Hematopoietic multipotent progenitor cell (in vitro differentiated cells): ENCODE measurements around the gene EIF1. TPM values are rescaled to one million over a fixed set of nuclear protein-coding genes. Genes with fewer than 3 reads are reported as not detected.
"Not testable (repeated sequence)": the region's sequence is repeated elsewhere in the genome, so short reads cannot be mapped to it uniquely, and the experiment has no call there.

Experiments
- DNase-seq, 3 donors: peaks; one replicate each; pipeline ENCODE4 v3.0.0-alpha.2; 2011 to 2015; ENCODE audit warnings: low read depth in 2 of 3, low spot score in 2 of 3
- total RNA-seq: library from RNA; depleted of rRNA; stranded (reverse); fragments of >200 nt; gene quantifications from one replicate; pipeline ENCODE4 v1.2.3, GENCODE V29; 2012

The EIF1 gene
- total RNA-seq, 1 donor: 201 TPM

DNA sequence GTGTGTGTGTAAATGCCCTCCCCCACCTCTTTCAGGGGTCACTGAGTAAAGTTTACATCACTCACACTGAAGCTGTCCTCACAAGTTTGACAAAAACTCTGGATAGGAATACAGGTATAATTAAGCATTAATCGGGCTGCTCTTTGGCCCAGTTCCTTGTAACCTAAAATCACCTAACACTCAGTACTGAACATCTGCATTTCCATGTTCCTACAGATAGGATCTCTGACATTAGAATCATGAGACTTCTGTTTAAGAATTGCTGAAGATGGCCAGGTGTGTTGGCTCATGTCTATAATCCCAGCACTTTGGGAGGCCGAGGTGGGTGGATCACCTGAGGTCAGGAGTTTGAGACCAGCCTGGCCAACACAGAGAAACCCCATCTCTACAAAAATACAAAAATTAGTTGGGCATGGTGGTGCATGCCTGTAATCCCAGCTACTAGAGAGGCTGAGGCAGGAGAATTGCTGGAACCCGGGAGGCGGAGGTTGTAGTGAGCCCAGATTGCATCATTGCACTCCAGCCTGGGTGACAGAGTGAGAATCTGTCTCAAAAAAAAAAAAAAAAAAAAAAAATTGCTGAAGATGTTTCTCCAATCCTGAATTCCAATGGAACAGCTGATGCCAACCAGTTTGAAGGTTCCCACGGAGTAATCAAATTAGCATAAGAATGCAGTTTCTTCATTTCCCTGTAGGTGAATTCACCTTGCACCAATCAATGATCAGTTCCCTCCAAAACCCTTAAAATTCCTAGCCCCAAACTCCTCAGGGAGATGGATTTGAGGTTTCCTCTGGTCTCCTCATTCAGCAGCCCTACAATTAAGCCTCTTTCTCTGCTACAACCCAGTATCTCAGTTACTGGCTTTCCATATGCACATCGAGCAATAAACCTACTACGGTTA, 13.3 kb upstream of the EIF1 start:
- DNase-seq: not testable (repeated sequence)

DNA sequence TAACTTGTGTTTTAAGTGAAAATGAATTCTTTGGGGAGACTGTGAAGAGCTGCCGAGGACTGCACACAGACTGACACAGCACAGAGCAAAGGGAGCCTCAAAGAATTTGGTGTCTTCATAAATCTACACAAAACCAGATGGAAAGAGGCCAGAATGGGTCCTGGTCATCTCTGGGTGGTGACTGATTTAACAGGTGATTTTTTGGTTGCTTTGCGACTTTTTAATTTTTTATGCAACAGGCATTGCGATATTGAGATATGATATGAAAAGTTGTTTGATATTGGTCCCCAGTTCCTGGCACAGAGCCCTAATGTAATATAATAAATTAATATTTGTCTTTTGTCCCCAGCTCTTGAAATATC, 12.6 kb upstream of the EIF1 start:
- DNase-seq: no peak

DNA sequence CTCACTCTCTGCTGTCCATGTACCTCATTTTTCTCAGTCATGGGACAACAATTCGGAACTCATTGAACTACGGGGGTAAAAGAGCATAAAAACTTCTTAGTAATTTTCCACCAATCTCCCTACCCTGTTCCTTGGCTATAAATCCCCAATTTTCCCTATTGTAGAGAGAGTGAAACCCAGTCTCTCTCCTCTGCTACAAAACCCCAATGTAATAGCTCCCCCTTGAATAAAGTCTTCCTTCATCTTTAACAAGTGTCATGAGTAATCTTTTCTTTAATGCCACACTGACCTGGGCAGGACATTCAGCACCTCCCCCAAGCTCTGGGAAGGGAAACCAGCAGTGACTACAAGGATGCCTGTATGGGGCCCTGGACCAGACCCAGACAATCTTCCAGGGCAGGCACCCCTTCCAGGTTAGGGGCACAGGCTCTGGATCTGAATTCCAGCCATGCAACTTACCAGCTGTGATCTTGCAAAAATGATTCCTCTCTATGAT, 10.2 kb upstream of the EIF1 start:
- peak in 1 of 3 donors; percentile 32 for DNase-seq

DNA sequence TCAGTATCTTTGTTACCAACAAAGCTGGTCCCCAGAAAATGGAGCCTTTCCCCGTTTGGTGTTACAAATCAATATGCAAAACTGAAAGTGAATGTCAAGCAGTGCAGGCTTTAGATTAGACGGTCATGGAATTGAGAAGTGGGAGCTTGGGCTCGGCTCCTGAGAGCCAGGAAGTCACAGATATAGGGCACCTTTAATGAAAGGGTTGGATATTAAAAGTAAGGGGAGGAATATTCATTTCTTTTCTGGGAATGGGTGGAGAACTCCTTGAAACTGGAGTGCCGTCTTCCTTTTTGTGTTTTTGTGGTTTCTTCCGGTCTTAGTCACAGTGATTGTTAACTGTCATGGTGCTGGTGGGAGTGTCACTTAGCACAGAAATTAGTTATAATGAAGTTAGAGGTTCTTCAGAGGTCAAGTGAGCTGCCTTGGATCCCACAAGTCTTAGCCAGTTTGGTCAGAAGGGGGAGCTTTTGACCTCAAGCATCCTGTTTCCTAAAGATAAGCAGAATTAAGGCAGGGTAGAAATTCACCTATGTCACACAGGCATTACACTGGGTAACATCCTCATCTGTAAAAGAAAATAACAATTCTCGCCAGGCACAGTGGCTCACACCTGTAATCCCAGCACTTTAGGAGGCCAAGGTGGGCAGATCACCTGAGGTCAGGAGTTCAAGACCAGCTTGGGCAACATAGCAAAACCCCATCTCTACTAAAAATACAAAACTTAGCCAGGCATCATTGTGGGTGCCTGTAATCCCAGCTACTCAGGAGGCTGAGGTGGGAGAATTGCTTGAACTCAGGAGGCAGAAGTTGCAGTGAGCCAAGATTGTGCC, 9.6 kb upstream of the EIF1 start:
- peak in 2 of 3 donors; percentile 91 to 96 for DNase-seq

DNA sequence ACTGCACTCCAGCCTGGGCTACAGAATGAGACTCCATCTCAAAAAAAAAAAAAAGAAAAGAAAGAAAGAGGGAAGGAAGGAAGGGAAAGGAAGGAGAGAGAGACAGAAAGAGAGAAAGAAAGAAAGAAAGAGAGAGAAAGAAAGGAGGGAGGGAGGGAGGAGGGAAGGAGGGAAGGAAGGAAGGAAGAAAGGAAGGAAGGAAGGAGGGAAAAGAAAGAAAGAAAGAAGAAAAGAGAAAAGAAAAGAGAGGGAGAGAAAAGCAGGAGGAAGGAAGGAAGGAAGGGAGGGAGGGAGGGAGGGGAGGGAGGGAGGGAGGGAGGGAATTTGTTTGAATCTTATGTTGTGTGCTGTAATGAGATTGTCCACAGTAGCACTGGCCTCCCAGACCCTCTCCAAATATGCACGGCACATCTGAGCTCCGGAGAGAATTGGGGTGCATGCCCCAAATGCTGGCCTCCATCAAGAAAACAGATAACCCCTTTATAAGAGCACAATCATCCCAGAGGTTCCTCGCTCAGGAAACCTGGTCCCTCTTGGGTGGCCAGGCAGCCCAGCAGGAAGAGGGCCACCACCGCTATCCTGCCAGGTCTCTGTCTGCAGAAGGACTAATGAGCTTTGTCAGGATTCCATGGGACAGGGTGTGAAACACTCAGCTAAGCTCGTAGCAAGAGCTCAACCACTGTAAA, 8.8 kb upstream of the EIF1 start:
- no peak for DNase-seq

DNA sequence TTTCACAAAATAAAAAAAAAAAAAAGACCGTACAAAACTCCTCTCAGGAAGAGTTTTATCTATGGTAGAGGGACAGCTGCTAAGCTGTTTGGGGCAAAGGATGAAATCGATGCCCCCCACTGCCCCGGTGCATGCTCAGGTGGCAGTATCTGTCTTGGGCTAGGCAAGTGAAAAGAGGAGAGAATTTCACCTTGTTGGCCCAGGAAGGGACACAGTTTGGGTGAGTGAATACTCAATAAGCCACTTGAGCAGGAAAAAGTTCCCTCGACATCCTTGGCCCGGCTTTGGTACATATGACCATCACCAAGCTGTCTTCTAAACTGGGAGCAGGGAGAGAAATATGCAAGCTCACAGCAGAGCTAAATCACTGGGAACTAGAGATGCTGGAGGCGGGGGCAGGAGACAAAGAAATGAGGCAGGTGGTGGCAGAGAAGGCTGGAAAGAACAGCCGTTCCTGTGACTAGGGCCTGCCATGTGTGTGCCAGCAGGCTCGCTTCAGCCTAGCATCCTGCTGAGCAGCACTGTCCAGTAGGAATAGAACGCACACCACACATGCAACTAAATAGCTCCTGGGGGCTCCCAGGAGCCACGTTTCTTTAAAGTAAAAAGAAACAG, 8.2 kb upstream of the EIF1 start:
- DNase-seq: no peak

DNA sequence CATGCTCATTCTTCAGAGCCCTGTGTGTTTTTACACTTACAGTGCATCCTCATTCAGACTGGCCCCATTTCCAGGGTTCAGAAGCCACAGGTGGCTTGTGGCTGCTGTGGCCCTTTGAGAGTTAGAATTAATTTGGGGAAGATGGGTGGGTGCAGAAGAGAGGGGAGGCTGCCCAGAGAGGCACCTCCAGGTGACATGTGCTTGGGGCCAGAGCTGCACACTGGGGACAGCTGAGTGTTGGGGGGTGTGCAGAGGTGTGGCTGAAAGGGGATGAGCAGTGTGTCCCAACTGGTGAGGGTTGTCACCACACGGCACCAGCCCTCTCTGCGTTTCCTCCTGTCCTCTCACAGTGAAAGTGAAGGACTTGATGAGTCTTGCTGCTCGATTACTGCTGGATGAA, 6.9 kb upstream of the EIF1 start:
- DNase-seq: no peak

DNA sequence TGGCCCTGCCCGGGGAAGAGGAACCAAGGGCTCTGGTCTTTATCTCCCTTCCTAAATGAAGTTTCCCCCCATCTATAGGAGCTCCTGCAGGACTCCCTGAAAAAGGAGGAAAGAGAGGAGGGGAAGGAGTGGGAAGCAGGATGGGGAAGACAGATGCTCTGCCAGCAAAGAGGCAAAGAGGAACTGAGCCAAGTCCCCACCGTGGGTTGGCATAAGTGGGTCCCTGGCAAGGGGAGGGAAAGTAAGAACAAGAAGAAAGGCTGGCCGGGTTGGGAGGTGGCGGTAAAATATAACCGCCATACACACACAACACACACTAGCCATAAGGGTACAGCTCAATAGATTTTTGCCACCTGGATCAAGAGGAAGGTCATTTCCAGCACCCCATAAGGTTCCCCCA, 6.1 kb upstream of the EIF1 start:
- DNase-seq: peak in 1 of 3 donors; percentile 26

DNA sequence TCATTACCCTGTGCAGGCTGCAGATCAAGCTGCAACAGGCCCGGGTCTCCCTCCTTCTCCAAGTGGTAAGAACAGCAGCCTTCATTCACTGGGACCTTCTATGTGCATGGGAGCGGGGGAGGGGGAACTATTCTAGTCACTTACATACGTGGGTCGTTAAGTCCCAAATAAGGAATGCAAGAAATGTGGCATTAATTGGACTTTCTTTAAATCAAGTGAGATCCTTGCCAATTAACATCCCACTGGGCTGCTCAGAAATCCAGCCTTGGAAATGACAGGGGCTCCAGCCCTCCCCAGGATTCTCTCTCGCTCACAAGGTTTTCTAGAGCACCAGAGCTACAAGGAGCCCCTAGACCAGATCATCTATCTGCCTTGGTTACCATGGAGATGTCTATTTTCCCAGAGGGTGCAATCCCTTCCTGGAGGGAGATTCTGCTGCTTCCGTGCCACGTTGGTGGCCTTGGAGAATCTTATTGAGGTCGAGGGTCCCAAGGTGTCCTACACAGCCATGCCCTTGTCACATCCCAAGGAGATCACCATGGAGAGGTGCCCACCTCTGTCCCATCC, 5.2 kb upstream of the EIF1 start:
- no peak for DNase-seq

DNA sequence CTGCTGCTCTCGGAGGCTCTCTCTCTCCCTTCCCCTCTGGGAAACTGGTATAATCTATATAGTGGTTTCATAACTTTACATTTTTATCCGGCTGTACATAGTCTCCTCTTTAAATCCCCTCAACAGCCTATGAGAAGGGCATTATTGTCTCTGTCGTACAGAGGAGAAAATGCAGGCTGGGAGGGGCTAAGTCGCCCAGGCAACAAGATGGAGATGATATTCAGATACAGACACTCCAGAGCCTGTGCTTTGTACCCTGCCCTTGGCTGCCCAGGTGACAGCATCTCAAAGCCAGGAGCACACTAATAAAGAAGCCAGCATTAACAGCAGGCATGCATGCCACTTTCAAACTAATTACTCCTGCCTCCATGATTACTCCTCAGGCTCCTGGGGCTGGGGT, 4.7 kb upstream of the EIF1 start:
- no peak for DNase-seq

DNA sequence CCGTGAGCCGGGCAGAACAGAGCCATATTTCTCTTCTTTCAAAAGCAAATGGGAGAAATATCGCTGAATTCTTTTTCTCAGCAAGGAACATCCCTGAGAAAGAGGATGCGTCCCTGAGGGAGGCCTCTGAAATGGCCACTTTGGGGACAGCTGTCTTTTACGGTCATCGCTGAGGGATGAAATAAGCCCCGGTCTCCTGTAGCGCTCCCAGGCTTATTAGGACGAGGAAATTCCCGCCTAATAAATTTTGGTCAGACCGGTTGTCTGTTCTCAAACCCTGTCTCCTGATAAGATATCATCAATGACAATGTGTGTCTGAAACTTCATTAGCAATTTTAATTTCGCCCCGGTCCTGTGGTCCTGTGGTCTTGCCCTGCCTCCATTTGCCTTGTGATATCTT, 2.9 kb upstream of the EIF1 start:
- not testable (repeated sequence) for DNase-seq

DNA sequence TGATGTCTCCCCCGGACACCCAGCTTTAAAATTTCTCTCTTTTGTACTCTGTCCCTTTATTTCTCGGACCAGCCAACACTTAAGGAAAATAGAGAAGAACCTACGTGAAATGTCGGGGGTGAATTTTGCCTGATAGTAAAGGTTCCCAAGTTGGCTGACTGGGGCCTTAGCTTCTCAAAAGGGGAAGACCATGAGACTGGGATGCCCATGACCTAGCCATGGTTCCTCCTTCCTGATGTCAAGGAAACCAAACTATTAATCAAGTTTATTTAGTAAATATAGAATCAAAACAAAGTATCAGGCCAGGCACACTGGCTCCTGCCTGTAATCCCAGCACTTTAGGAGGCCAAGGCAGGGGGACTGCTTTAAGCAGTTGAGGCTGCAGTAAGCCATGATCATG, 2.4 kb upstream of the EIF1 start:
- no peak for DNase-seq

DNA sequence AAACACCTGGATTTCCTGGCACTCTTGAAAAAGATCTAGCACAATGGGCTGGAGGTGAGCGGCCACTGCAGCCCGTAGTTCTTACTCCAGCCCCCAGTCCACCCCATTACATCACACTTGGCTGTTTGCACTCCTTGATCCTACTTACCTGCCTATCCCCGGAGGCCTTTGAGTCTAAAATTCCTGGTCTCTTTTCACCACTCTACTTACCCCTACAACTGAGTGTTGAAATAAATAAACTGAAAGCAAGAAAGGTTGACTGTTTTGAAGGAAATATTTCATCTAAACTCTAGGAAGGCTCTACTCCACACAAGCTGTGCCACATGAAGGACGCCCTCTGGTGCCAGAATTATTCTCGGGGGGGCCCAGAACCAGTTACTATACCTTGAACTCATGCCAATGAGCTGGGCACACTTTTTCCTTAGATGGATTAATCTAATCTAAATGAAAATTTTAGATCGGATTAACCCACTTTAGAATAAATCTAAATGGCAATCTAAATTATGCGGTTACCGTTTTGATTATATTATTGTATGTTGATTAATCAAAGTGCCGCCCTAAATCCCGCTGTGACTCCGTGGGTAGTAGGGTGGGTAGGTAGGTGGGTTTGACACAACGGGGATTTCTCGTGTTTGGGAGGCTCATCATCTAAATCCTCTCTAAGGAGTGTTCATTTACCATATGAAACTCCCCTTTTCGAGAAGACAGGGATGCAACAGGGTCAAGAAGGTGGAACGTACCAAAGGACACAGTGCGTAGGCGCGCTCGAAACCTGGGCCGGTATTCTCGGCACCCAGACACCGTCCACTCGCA, 651 bp upstream of the EIF1 start:
- DNase-seq: peak in 2 of 3 donors; percentile 78 to 80

DNA sequence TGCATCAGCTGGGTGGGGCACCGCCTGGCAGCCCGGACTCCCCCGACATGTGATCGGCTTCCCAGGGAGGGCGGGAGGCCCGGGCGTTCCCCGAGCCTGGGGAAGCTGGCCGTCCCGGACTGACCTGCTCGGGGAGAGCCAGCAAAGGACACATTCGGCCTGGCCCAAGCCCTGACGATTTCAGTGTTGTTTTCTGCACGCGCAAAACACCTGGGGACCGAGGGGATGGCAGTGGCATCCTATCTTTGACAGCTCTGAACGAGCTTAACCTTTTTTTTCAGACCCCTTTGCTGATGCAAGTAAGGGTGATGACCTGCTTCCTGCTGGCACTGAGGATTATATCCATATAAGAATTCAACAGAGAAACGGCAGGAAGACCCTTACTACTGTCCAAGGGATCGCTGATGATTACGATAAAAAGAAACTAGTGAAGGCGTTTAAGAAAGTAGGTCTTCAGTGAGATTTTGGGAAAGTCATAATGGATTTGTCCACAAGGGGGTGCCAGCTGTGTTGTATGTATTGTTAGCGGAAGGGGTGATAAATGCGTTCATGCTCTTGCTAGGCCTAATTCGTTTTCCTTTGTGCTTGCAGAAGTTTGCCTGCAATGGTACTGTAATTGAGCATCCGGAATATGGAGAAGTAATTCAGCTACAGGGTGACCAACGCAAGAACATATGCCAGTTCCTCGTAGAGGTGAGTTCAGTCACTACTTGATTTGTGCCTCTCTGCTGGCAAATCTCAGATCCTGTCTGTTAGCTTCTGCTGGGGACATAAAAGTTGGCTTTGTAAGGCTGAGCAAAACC, 1.0 kb downstream of the EIF1 start:
- peak in 2 of 3 donors; percentile 68 to 86 for DNase-seq

DNA sequence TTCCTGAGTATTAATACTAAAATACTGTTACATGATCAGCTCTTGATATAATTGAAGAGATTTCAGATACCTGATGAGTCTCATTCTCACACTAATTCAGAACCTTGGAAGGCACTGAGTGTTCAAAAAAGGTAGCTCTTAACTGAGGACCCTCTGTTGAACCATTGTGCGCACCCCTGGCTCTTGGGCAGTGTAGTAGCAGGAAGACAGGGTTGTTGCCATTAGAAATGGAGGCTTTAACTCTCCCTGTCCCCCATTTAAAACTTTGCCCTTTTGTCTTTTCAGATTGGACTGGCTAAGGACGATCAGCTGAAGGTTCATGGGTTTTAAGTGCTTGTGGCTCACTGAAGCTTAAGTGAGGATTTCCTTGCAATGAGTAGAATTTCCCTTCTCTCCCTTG, 1.8 kb downstream of the EIF1 start:
- DNase-seq: no peak

DNA sequence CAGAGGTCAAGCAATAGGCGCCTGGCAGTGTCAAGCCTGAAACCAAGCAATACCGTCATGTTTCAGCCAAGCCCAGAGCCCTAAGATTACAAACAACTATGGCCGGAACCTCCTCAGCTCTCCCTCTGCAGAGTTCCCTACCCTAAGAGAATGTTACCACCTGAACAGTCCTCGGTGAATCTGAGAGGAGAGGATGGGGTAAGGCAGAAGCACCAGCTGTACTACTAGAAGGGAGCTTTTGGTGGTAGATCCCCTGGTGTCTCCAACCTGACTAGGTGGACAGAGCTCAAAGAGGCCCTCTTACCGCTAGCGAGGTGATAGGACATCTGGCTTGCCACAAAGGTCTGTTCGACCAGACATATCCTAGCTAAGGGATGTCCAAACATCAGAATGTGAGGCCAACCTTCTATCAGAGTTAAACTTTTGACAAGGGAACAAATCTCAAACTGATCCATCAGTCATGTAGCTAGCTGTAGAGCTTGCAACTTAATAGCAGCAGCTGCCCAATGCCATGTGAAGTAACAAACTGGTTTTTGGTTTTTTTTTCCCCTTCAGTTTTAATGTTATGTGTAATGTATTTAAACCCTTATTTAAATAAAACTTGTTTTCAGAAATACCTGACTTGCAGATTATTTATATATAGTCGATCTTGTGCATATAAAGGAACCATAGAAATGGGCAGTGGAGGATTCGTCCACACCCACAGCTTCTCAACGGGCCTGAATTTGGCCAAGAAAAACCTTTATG, 2.5 kb downstream of the EIF1 start:
- peak in 1 of 3 donors; percentile 32 for DNase-seq

DNA sequence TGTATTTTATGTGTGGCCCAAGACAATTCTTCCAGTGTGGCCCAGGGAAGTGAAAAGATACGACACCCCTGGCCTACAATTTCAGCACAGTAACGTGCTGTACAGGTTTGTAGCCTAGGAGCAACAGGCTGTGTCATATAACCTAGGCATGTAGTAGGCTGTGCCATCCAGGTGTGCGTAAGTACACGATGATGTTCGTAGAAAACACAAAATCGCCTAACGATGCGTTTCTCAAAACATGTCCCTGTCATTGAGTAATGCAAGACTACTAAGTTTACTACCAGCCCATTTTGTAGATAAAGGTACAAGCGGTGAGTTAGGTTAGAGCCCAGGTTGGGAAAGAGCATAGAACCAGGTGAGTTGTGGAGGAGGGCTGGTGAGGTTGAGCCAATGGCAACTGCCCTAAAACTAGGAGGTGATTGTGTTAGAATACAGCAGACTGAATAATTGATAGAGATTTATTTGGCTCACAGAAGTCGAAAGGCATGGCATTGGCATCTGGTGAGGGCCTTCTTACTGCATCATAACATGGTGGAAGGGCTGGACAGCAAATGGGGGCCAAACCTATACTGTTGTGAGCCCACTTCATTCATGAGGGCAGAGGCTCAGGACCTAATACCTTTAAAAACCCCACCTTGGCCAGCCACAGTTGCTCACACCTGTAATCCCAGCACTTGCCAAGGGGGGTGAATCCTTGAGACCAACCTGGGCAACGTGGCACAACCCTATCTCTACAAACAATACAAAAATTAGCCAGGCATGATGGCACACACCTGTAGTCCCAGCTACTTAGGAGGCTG, 4.2 kb downstream of the EIF1 start:
- no peak for DNase-seq
